A673 (cell line): ENCODE data around the gene PPP1R13L. TPM values are rescaled to one million over a fixed set of nuclear protein-coding genes. Genes with fewer than 3 reads are reported as not detected.

Experiments used
- BruUV-seq: library from RNA; stranded (reverse); fragments of 400-500 nt; replicated peaks from 2 replicates; lab custom pipeline; 2021; lab: Mats Ljungman, UMichigan
- CTCF ChIA-PET: fragments of 300-600 bp; sonication (Branson Sonifier 250); formaldehyde crosslinking; loops from one replicate; lab custom pipeline; 2022; ENCODE audit warnings: antibody characterized with exemption; lab: Charles Lee
- POLR2A ChIA-PET: fragments of 300-600 bp; sonication (Branson Sonifier 250); formaldehyde crosslinking; loops from one replicate; lab custom pipeline; 2022; ENCODE audit warnings: antibody characterized with exemption; ENCODE audit not compliant: low non-redundant PET; lab: Charles Lee
- DNase-seq: peaks from one replicate; pipeline ENCODE4 v3.0.0-alpha.2; 2015; ENCODE audit warnings: low spot score
- H3K27ac ChIP-seq: fragments of 200-600 bp; sonication (generic); 2 replicates; pipeline ENCODE4 v1.5.1; 2016; ENCODE audit warnings: mixed run types, low read depth, mild to moderate bottlenecking, mixed read lengths, antibody characterized with exemption, low read length; ENCODE audit not compliant: poor library complexity, severe bottlenecking
- H3K27me3 ChIP-seq: fragments of 200-600 bp; sonication (generic); replicated peaks from 2 replicates; pipeline ENCODE4 v1.6.1; 2017; ENCODE audit warnings: mixed run types, low read depth, mild to moderate bottlenecking, mixed read lengths, antibody characterized with exemption, low read length; ENCODE audit not compliant: insufficient read depth, poor library complexity
- H3K36me3 ChIP-seq: fragments of 200-600 bp; sonication (generic); 2 replicates; pipeline ENCODE4 v1.6.1; 2016; ENCODE audit warnings: mixed run types, mild to moderate bottlenecking, mixed read lengths, antibody characterized with exemption, low read length; ENCODE audit not compliant: insufficient read depth, poor library complexity, severe bottlenecking
- H3K4me1 ChIP-seq: fragments of 200-600 bp; sonication (generic); 2 replicates; pipeline ENCODE4 v1.6.1; 2017; ENCODE audit warnings: mixed run types, mild to moderate bottlenecking, mixed read lengths, antibody characterized with exemption, low read length; ENCODE audit not compliant: insufficient read depth, poor library complexity, severe bottlenecking
- H3K4me3 ChIP-seq: fragments of 200-600 bp; sonication (generic); 2 replicates; pipeline ENCODE4 v1.5.1; 2016; ENCODE audit warnings: low read depth, mixed run types, mild to moderate bottlenecking, mixed read lengths, low read length; ENCODE audit not compliant: poor library complexity, severe bottlenecking
- H3K9me3 ChIP-seq: fragments of 200-600 bp; sonication (generic); 2 replicates; pipeline ENCODE4 v1.6.1; 2016; ENCODE audit warnings: mixed run types, low read depth, mild to moderate bottlenecking, mixed read lengths, antibody characterized with exemption, low read length; ENCODE audit not compliant: poor library complexity, severe bottlenecking
- CTCF ChIP-seq: fragments of 300-800, 200-600 bp; sonication (generic); conservative IDR thresholded peaks from 2 replicates; pipeline ENCODE4 v1.5.1; 2017; ENCODE audit warnings: low read depth, mild to moderate bottlenecking, antibody characterized with exemption, low read length, moderate library complexity, mixed read lengths
- EZH2 ChIP-seq: fragments of 200-600 bp; sonication (generic); IDR thresholded peaks from 2 replicates; pipeline ENCODE4 v1.6.1; 2017; ENCODE audit warnings: borderline replicate concordance, low read depth, mild to moderate bottlenecking, mixed read lengths, antibody characterized with exemption, low read length; ENCODE audit not compliant: poor library complexity, severe bottlenecking
- intact Hi-C: fragments of 100-400 bp; cut with micrococcal nuclease; formaldehyde crosslinking; loops from one replicate; pipeline ENCODE4 v1.10.0; 2022; ENCODE audit not compliant: unreplicated experiment
- total RNA-seq: library from RNA; stranded (reverse); gene quantifications from 2 replicates; pipeline ENCODE4 v1.2.3, GENCODE V29; 2021

The PPP1R13L gene
- total RNA-seq, 1 experiment from 2014 or later, result 5.5 TPM

DNA sequence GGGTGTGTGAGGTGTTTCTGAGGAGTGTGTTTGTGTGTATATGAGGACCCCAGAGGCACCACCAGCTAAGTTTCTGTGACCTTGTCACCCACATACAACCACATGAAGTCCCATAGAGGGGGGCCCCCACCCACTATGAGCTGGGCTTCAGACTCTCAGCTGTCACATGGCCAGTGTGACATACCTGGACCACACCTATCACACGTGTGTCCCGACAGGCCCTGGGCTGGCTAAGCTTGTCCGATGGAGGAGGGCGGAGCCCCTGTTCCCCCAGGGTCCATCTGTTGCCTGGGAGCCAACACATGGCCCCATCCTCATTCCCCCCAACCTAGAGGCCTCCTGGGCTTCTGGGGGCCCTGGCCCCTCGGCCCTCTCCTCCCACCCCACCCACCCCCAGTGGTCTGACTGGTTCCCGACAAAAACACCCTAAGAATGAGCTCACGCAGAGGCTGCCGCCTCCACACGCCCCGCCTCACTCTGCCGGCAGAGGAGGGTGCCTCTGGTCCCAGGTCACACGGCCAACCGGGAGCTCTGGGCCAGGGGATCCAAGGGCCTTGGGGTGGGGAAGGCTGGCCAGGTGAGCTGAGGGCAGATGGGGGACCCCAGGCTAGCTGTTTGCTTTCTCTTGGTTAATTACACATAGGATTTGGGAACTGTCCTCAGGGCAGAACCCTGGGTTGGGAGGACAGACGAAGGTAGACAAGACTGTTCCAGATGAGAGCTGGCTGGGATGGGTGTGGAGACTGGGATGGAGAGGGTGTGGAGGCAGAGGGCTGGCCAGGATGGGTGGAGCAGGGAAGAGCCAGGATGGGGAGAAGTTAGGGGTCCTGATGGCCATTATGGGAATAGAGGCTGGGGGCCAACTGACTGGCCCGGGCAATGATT is 60.0 kb downstream of the PPP1R13L start:
- Histone ChIP-seq H3K27ac (no peak overlapping the region), H3K36me3 (no peaks in the 10 kb centered on the region), H3K27me3 (no peaks in the 10 kb centered on the region), H3K9me3 (no peaks in the 10 kb centered on the region), H3K4me3 (no peak overlapping the region), H3K4me1 (peaks cover 5% of the 10 kb centered on the region)
- no peak for DNase-seq
- POLR2A ChIA-PET, result no interaction called here
- CTCF ChIA-PET, result no interaction called here
- no peak for TF ChIP-seq CTCF
- no peak for TF ChIP-seq EZH2
- intact Hi-C loops, result no loop called here
- no TSS peak for BruUV-seq

- H3K36me3 ChIP-seq, result no peaks in the 10 kb centered on the region
- BruUV-seq, result no TSS peak
- no peak for TF ChIP-seq EZH2
- no peak for TF ChIP-seq CTCF
- intact Hi-C loops, result no loop called here
- H3K27me3 ChIP-seq, result no peaks in the 10 kb centered on the region
- no peak overlapping the region for H3K4me3 ChIP-seq
- peaks cover 5% of the 10 kb centered on the region for H3K4me1 ChIP-seq
- ChIA-PET CTCF (no interaction called here), POLR2A (no interaction called here)
- no peak for DNase-seq
- H3K9me3 ChIP-seq, result no peaks in the 10 kb centered on the region
- H3K27ac ChIP-seq, result no peak overlapping the region
Observed at GRCh38 chr19:45342911-45343310, 62.0 kb downstream of the PPP1R13L start.

DNA sequence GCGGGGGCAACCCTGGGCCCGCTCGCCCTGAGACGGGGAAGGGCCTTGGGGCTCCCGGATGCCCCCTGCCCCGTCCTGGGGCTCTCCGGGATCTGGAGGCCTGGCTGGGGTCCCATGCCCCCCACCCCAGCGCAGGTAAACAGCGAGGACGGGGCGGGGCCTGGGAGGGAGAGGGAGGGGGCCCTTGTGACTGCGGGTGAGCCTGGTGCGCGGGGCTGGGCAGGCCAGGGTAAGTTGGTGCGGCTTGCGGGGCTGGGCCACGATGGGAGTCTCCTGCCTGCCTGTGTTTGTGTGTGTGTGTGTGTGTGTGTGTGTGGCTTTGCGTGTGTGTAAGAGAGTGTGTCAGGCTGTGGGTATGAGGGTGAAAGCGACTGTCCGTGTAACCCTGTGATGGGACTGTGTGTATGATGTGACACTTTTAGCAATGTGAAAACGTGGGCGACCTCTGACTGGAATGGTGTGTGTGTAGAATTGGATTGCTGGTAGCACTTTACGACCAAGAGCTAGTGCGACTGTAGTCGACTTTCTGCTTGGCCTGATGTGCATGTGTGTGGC is 63.9 kb downstream of the PPP1R13L start:
- intact Hi-C loops, result no loop called here
- POLR2A ChIA-PET, result interaction anchor here (0.5 kb wide), 1 partner anchor 136 kb away, joined by 8 read pairs; no protein-coding TSS in a partner anchor
- no peak overlapping the region for H3K27ac ChIP-seq
- BruUV-seq, result no TSS peak
- H3K36me3 ChIP-seq, result no peaks in the 10 kb centered on the region
- no peaks in the 10 kb centered on the region for H3K9me3 ChIP-seq
- H3K4me1 ChIP-seq, result peaks cover 5% of the 10 kb centered on the region
- peak overlapping the region; percentile 48 for H3K4me3 ChIP-seq
- CTCF ChIA-PET, result no interaction called here
- no peak for DNase-seq
- H3K27me3 ChIP-seq, result no peaks in the 10 kb centered on the region
- TF ChIP-seq EZH2, result no peak
- TF ChIP-seq CTCF, result no peak
